Endothelial cell of umbilical vein (primary cell): ENCODE measurements around the gene CBFB.

ENCODE experiments used
- EZH2 ChIP-seq: IDR thresholded peaks from 2 replicates; pipeline ENCODE4 v1.6.1; 2012; ENCODE audit warnings: borderline replicate concordance, low read depth, mild to moderate bottlenecking, moderate library complexity, low read length, inconsistent platforms; ENCODE audit not compliant: severe bottlenecking
- JUN ChIP-seq: IDR thresholded peaks from 2 replicates; pipeline ENCODE4 v1.6.1; 2011; ENCODE audit warnings: borderline replicate concordance, low read depth; ENCODE audit not compliant: insufficient read length, insufficient read depth
- MYC ChIP-seq: IDR thresholded peaks from one replicate; pipeline ENCODE4 v1.6.1; 2011; ENCODE audit warnings: mild to moderate bottlenecking, low read depth, low read length
- POLR2A ChIP-seq: IDR thresholded peaks from 2 replicates; pipeline ENCODE4 v1.6.1; 2012; ENCODE audit warnings: low read depth, mild to moderate bottlenecking, control low read depth, low read length
- POLR2AphosphoS5 ChIP-seq: IDR thresholded peaks from 2 replicates; pipeline ENCODE4 v1.6.1; 2012; ENCODE audit warnings: low read depth, mild to moderate bottlenecking, control low read depth, low read length, moderate library complexity; ENCODE audit not compliant: insufficient read depth
- TF ChIP-seq, protein P1 (sequence below), 2 donors: IDR thresholded peaks; 1 replicate in 1 of 2; 2 replicates in 1 of 2; pipeline ENCODE4 v1.5.1; 2011; ENCODE audit warnings: low read length in 2 of 2, mild to moderate bottlenecking in 2 of 2, moderate library complexity in 2 of 2, control low read depth in 1 of 2, inconsistent platforms in 1 of 2, low read depth in 1 of 2; ENCODE audit not compliant: insufficient read depth in 1 of 2; ENCODE audit errors: extremely low read depth in 1 of 2
- TF ChIP-seq, protein P2 (sequence below): IDR thresholded peaks from 2 replicates; pipeline ENCODE4 v1.6.1; 2011; ENCODE audit not compliant: insufficient read depth, insufficient read length

DNA sequence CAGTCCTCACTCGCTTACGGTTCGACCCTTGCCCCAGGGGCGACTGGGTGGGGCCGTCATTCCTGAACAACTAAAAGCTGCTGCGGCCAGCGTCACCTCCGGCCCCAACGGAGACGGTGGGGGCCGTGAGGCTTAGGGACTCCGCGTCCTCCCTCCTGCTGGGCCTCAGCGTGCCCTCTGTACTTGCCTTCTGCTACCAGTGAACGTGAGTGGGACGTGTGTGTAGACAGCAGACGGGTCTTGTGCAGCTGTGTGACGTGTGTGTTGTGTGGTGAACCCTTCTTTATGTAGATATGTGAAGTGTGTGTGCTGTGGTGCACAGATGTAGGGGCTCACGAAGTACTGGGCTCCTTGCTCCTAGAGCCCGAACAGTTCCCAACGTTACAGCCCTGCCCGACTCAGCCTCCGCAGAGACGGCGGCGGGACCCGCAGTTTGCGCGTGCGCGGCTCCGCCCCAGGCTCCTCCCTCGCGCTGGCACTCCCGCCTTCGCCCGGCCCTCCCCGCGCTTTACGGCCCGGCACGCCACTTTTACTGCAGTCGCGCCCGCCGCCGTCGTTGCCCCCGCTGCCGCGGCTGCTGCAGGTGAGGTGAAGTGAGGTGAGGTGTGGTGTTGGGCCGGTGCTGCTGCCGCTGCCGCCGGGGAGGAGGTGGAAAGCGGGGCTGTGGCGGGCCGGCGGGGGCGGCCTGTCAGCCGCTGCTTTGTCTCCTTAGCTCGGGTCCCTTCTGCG, 80.6 kb downstream of the CBFB start, which contains the start of gene PHAF1:
- TF ChIP-seq, protein P1, sequence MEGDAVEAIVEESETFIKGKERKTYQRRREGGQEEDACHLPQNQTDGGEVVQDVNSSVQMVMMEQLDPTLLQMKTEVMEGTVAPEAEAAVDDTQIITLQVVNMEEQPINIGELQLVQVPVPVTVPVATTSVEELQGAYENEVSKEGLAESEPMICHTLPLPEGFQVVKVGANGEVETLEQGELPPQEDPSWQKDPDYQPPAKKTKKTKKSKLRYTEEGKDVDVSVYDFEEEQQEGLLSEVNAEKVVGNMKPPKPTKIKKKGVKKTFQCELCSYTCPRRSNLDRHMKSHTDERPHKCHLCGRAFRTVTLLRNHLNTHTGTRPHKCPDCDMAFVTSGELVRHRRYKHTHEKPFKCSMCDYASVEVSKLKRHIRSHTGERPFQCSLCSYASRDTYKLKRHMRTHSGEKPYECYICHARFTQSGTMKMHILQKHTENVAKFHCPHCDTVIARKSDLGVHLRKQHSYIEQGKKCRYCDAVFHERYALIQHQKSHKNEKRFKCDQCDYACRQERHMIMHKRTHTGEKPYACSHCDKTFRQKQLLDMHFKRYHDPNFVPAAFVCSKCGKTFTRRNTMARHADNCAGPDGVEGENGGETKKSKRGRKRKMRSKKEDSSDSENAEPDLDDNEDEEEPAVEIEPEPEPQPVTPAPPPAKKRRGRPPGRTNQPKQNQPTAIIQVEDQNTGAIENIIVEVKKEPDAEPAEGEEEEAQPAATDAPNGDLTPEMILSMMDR (IDR thresholded peaks at IDR 0.05; ENCODE audit: extremely low read depth in 1 of 2, insufficient read depth in 1 of 2, low read depth in 1 of 2, low read length in 2 of 2): no peak
- TF ChIP-seq POLR2AphosphoS5 (peak; percentile 90), POLR2A (peak; percentile 97), EZH2 (no peak), JUN (no peak), MYC (no peak)
- TF ChIP-seq, protein P2, sequence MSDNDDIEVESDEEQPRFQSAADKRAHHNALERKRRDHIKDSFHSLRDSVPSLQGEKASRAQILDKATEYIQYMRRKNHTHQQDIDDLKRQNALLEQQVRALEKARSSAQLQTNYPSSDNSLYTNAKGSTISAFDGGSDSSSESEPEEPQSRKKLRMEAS: no peak
